Activated CD8-positive, alpha-beta memory T cell treated with anti-CD3 and anti-CD28 coated beads for 24 hours (primary cell): ENCODE data around the gene APPBP2.
"Not testable (repeated sequence)": the region's sequence is repeated elsewhere in the genome, so short reads cannot be mapped to it uniquely, and the experiment has no call there.

Source experiments
- DNase-seq: peaks from one replicate; pipeline ENCODE4 v3.0.0-alpha.2; 2020

APPBP2 gene

DNA sequence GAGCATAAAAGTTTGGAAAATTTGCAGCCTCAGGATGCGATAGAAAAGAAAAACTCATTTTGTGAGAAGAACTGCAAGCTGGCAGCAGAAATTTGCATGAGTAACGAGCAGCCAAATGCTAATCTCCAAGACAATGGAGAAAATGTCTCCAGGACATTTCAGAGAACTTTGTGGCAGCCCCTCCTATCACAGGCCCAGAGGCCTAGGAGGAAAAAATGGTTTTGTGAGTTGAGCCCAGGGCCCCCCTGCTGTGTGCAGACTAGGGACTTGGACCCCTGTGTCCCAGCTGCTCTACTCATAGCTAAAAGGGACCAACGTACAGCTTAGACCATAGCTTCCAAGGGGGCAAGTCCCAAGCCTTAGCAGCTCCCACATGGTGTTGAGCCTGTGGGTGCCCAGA lies 34.3 kb downstream of the APPBP2 start:
- DNase-seq: no peak

DNA sequence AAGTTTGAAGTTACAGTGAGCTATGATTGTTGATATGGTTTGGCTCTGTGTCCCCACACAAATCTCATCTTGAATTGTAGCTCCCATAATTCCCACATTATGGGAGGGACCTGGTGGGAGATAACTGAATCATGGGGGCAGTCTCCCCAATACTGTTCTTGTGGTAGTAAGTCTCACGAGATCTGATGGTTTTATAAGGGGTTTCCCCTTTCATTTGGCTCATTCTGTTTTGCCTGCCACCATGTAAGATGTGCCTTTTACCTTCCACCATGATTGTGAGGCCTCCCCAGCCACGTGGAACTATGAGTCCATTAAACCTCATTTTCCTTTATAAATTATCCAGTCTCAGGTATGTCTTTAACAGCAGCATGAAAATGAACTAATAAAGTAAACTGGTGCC lies 35.4 kb downstream of the APPBP2 start:
- not testable (repeated sequence) for DNase-seq

DNA sequence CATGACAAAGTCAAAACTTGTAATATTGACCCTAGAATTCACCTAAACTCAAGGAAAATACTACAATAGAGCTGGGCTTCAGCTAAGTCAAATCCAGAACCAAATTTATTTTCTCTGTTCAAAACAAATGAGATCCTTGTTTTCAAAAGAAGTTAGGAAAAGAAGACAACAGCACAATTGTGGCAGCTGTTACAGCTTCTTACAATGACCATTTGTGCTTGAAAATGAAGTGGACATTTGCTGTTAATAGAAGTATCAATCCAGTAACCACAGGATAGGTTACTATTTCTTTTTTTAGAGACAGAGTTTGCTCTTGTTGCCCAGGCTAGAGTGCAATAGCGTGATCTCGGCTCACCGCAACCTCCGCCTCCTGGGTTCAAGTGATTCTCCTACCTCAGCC lies 44.4 kb downstream of the APPBP2 start:
- no peak for DNase-seq

GRCh38 chr17:60473788-60474187 lies 52.3 kb downstream of the APPBP2 start:
- DNase-seq: no peak

- no peak for DNase-seq
Measured at GRCh38 chr17:60472449-60472848, 53.6 kb downstream of the APPBP2 start.

DNA sequence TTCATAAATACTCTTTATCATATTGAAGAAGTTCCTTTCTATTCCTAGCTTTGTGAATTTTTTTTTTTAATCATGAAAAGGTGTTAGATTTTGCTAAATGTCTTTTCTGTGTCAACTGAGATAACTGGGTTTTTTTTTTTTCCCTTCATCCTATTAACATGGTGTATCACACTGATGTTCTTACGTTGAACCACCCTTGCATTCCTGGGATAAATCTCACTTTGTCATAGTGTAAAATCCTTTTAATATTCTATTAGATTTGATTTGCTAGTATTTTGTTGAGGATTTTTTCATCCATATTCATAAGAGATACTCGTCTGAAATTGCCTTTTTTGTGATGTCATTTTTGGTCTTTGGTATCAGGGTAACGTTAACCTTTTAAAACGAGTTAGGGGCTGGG lies 54.6 kb downstream of the APPBP2 start:
- DNase-seq: no peak

- no peak for DNase-seq
Measured at GRCh38 chr17:60468371-60468770, 57.7 kb downstream of the APPBP2 start.

- DNase-seq: no peak
Measured at GRCh38 chr17:60464343-60464742, 61.7 kb downstream of the APPBP2 start.

- no peak for DNase-seq
Measured at GRCh38 chr17:60463157-60463835, 62.7 kb downstream of the APPBP2 start.

- DNase-seq: no peak
Measured at GRCh38 chr17:60461584-60461983, 64.5 kb downstream of the APPBP2 start.

GRCh38 chr17:60457148-60457547 lies 68.9 kb downstream of the APPBP2 start:
- DNase-seq: no peak

DNA sequence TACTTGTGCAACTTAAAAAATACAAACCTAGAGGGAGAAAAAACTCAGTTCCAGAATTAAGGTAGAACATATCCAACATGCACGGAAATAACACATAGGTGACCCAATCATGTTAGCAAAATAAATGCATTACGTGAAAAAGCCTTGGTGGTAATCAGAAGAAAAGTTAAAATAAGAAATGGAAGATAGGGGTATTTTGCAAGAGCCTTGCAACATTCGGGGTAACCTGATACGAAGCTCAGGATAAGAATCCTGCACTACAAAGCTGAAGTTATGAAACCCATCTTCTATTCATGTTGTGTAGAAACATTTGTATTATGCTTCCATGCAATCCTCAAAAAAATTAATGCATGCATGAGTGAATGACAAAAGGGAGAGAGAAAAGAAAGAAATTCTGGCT lies 70.7 kb downstream of the APPBP2 start:
- no peak for DNase-seq

- DNase-seq: no peak
Measured at GRCh38 chr17:60451965-60452364, 74.1 kb downstream of the APPBP2 start.

- no peak for DNase-seq
Measured at GRCh38 chr17:60451071-60451470, 75.0 kb downstream of the APPBP2 start.

DNA sequence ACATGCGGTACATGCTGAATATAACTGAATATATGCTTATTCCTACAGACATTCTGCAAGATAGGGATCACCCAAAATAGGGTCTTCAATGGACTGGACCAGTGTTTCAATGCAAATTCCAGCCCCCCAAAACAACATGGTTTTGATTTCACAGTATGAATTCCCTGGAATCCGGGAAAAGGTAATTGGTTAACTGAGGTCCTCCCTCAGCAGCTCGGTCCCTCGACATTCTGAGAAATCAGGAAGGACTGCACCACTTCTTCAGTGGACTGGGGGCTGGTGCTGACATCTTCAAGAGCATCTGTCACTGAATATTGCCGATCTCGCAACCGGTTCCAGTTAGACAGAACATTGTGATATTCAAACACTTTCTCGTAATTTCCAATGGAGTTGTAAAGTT lies 78.7 kb downstream of the APPBP2 start:
- no peak for DNase-seq

- no peak for DNase-seq
Measured at GRCh38 chr17:60445144-60445543, 80.9 kb downstream of the APPBP2 start.

GRCh38 chr17:60443713-60444112 lies 82.3 kb downstream of the APPBP2 start:
- no peak for DNase-seq

DNA sequence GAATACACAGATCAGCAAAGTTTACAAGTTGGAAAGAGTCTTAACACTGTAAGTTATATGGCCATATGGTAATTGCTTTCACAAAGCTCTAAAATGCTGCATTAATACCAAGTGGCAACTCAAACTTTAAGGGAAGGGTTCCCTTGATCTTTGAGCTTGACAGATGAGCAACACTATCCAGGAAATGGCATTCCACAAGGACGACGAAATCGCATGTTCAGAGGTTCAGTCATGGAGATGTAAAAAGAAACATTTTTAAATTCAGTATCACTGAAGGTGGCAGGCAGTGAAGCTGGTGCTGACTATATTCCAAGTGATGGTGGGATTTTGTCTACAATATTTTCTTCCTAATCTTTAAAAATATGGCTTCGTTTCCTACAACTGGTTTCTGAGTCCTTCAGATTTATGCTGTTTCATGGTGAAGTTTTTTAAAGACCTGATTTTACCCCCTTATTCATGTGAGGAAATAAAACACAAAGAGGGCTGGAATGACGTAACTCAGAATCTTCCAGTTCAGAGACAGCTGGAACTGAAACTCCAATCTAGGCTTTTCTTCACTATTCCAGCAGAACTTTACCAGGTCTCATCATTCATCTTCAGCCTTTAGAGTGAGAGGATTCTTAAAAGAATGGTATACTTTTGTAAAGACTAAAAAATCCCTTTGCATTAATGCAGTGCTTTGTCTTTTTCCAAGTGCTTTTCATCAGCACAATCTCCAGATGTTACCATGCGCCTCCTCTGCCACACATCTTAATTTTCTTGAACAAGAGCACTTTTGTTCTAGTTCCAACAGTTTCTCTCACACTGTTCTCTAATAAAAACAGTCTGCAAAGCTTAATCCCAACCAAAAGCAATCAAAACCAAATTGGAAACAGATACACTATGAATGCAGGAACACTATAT lies 83.5 kb downstream of the APPBP2 start:
- no peak for DNase-seq

GRCh38 chr17:60439501-60439900 lies 86.5 kb downstream of the APPBP2 start:
- DNase-seq: no peak

- no peak for DNase-seq
Measured at GRCh38 chr17:60436676-60437075, 89.4 kb downstream of the APPBP2 start.

DNA sequence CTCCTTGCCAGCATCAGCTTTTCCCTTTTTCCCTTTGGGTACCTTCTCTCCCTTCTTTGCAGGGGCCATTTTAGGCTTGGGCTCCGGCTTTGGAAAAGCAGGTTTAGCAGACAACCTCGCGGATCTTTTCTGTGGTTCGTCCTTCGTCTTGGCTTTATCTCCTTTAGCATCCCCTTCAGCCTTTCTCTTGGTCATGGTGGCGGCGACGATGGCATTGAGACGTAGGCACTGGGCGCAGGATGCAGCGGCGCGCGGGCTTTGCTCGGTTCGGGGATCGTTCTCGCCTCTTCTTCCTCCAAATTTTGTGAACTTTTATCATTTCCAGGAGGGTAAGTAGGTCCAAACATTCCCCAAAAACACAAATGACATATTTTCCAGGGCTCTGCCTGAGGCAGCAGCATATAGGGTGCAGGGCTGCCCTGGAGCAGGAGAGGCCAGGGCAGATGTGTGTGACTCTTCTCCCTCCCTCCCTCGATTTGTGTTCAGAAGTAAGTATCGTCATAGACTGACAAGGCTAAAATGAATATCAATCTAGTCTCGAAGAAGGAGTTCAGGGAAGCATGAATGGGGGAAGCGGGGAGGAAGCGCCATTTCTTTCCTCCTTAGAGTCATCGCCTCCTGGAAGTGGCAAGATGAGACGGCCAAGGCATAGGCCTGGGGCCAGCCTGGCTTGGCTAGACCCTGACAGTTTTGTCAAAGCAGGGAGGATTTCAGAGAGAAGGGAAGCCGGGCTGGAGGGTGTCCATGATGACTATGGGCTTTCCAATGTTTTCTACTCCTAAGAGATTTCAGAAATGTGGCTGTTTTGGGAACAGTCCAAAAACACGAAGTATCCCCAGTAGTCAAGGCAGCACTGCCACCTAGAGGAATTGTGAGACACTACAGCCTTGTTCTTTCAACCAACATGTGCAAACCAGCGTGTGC lies 90.5 kb downstream of the APPBP2 start:
- DNase-seq: peak; percentile 68

- peak; percentile 24 for DNase-seq
Measured at GRCh38 chr17:60433021-60433997, 92.7 kb downstream of the APPBP2 start.
